PC-3 (cell line): ENCODE data around the gene BAZ2B. TPM values are rescaled to one million over a fixed set of nuclear protein-coding genes. Genes with fewer than 3 reads are reported as not detected.

Source experiments
- ATAC-seq: fragments of 200-7000 bp; cut with Tn5 transposase; 2 replicates; pipeline ENCODE4 v1.9.1; 2020; ENCODE audit warnings: mild to moderate bottlenecking, moderate library complexity
- BruUV-seq: library from RNA; stranded (reverse); fragments of 400-500 nt; replicated peaks from 2 replicates; lab custom pipeline; 2021; lab: Mats Ljungman, UMichigan
- CTCF ChIA-PET: fragments of 300-600 bp; sonication (Branson Sonifier 250); formaldehyde crosslinking; loops from one replicate; lab custom pipeline; 2022; ENCODE audit warnings: antibody characterized with exemption; lab: Charles Lee
- POLR2A ChIA-PET: fragments of 300-600 bp; sonication (Branson Sonifier 250); formaldehyde crosslinking; loops from one replicate; lab custom pipeline; 2022; ENCODE audit warnings: antibody characterized with exemption; ENCODE audit not compliant: unreplicated experiment; lab: Charles Lee
- DNase-seq: peaks from one replicate; pipeline ENCODE4 v3.0.0-alpha.2; 2015
- H2AFZ ChIP-seq: fragments of 300-600 bp; sonication (generic); 2 replicates; pipeline ENCODE4 v1.6.0; 2016; ENCODE audit warnings: antibody characterized with exemption, low read length
- H3F3A ChIP-seq: fragments of 300-600 bp; sonication (generic); one replicate; pipeline ENCODE4 v1.6.0; 2017; ENCODE audit warnings: antibody characterized with exemption, low read length, control low read depth, mild to moderate bottlenecking; ENCODE audit not compliant: unreplicated experiment
- H3K27ac ChIP-seq: fragments of 300-600 bp; sonication (generic); 2 replicates; pipeline ENCODE4 v1.5.1; 2016; ENCODE audit warnings: mild to moderate bottlenecking, low read length
- H3K27me3 ChIP-seq: fragments of 300-600 bp; sonication (generic); 2 replicates; pipeline ENCODE4 v1.6.1; 2016; ENCODE audit warnings: low read length, mixed read lengths
- H3K36me3 ChIP-seq: fragments of 300-600 bp; sonication (generic); 2 replicates; pipeline ENCODE4 v1.6.1; 2016; ENCODE audit warnings: low read depth, mixed run types, low read length, mixed read lengths
- H3K4me1 ChIP-seq: fragments of 300-600 bp; sonication (generic); 2 replicates; pipeline ENCODE4 v1.5.1; 2016; ENCODE audit warnings: low read length; ENCODE audit not compliant: insufficient read depth
- H3K4me2 ChIP-seq: fragments of 300-600 bp; sonication (generic); 2 replicates; pipeline ENCODE4 v1.6.0; 2016; ENCODE audit warnings: low read length
- H3K4me3 ChIP-seq: fragments of 300-600 bp; sonication (generic); 2 replicates; pipeline ENCODE4 v1.5.1; 2016; ENCODE audit warnings: mild to moderate bottlenecking, low read length, mixed read lengths
- H3K79me2 ChIP-seq: fragments of 300-600 bp; sonication (generic); 2 replicates; pipeline ENCODE4 v1.6.1; 2017; ENCODE audit warnings: low read length, mixed read lengths
- H3K9ac ChIP-seq: fragments of 300-600 bp; sonication (generic); 2 replicates; pipeline ENCODE4 v1.6.0; 2016; ENCODE audit warnings: mild to moderate bottlenecking, low read length
- H3K9me2 ChIP-seq: fragments of 300-600 bp; sonication (generic); replicated peaks from 2 replicates; pipeline ENCODE4 v1.6.1; 2016; ENCODE audit warnings: mixed run types, low read length, mixed read lengths
- H3K9me3 ChIP-seq: fragments of 300-600 bp; sonication (generic); 2 replicates; pipeline ENCODE4 v1.6.1; 2016; ENCODE audit warnings: low read length, mixed read lengths
- H4K20me1 ChIP-seq: fragments of 300-600 bp; sonication (generic); 2 replicates; pipeline ENCODE4 v1.6.1; 2016; ENCODE audit warnings: low read length, mixed read lengths
- EZH2 ChIP-seq: fragments of 300-600 bp; sonication (generic); IDR thresholded peaks from one replicate; pipeline ENCODE4 v1.6.1; 2017; ENCODE audit warnings: antibody characterized with exemption, mild to moderate bottlenecking, low read length; ENCODE audit not compliant: unreplicated experiment
- EZH2phosphoT487 ChIP-seq: fragments of 300-600 bp; sonication (generic); IDR thresholded peaks from 2 replicates; pipeline ENCODE4 v1.6.1; 2018; ENCODE audit warnings: mild to moderate bottlenecking, antibody characterized with exemption, low read length, borderline replicate concordance
- intact Hi-C: fragments of 100-400 bp; cut with micrococcal nuclease; formaldehyde crosslinking; loops from 2 replicates; pipeline ENCODE4 v1.9.0; 2023
- total RNA-seq: library from RNA; depleted of rRNA; stranded (reverse); fragments of >200 nt; gene quantifications from 2 replicates; pipeline ENCODE4 v1.2.3, GENCODE V29; 2014
- TF ChIP-seq, protein P1 (sequence below): fragments of 300-600 bp; sonication (generic); conservative IDR thresholded peaks from 2 replicates; pipeline ENCODE4 v1.5.1; 2017; ENCODE audit warnings: antibody characterized with exemption, low read depth, mild to moderate bottlenecking, low read length

The BAZ2B gene
- total RNA-seq, 1 experiment from 2014 or later = 19.6 TPM

DNA sequence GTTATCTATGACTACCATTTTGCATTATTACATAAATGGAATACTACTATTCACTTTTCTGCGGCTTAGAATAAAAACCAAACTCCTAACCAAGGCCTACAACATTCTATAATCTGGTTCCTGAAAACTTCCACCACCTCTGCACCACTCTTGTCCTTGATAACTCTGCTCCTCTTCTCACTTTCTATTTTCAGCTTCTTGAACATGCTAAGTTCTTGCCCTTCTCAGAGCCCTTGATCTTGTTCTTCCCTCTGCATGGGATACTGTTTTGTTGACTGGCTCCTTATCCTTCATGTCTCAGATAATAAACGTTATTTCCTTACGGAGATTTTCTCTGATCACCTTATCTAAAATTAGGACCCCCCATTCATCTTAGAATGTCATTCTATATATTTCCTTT, 264.4 kb downstream of the BAZ2B start:
- ATAC-seq = no peak
- POLR2A ChIA-PET = interaction anchor here (0.6 kb wide), 1 partner anchor 1694 kb away, joined by 7 read pairs; no protein-coding TSS in a partner anchor
- no peak for DNase-seq
- Histone ChIP-seq H3K9me2 (no peaks in the 10 kb centered on the region), H3K4me2 (no peak overlapping the region), H3F3A (no peaks in the 10 kb centered on the region), H3K4me3 (no peak overlapping the region), H3K9me3 (no peaks in the 10 kb centered on the region), H3K36me3 (no peaks in the 10 kb centered on the region), H3K27ac (no peak overlapping the region), H3K9ac (no peak overlapping the region), H4K20me1 (no peaks in the 10 kb centered on the region), H2AFZ (no peak overlapping the region), H3K27me3 (no peaks in the 10 kb centered on the region), H3K79me2 (no peaks in the 10 kb centered on the region), H3K4me1 (peaks cover 12% of the 10 kb centered on the region)
- intact Hi-C loops = no loop called here
- BruUV-seq = no TSS peak
- CTCF ChIA-PET = no interaction called here
- no peak for TF ChIP-seq EZH2phosphoT487
- TF ChIP-seq, protein P1, sequence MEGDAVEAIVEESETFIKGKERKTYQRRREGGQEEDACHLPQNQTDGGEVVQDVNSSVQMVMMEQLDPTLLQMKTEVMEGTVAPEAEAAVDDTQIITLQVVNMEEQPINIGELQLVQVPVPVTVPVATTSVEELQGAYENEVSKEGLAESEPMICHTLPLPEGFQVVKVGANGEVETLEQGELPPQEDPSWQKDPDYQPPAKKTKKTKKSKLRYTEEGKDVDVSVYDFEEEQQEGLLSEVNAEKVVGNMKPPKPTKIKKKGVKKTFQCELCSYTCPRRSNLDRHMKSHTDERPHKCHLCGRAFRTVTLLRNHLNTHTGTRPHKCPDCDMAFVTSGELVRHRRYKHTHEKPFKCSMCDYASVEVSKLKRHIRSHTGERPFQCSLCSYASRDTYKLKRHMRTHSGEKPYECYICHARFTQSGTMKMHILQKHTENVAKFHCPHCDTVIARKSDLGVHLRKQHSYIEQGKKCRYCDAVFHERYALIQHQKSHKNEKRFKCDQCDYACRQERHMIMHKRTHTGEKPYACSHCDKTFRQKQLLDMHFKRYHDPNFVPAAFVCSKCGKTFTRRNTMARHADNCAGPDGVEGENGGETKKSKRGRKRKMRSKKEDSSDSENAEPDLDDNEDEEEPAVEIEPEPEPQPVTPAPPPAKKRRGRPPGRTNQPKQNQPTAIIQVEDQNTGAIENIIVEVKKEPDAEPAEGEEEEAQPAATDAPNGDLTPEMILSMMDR = no peak
- TF ChIP-seq EZH2 = no peak

DNA sequence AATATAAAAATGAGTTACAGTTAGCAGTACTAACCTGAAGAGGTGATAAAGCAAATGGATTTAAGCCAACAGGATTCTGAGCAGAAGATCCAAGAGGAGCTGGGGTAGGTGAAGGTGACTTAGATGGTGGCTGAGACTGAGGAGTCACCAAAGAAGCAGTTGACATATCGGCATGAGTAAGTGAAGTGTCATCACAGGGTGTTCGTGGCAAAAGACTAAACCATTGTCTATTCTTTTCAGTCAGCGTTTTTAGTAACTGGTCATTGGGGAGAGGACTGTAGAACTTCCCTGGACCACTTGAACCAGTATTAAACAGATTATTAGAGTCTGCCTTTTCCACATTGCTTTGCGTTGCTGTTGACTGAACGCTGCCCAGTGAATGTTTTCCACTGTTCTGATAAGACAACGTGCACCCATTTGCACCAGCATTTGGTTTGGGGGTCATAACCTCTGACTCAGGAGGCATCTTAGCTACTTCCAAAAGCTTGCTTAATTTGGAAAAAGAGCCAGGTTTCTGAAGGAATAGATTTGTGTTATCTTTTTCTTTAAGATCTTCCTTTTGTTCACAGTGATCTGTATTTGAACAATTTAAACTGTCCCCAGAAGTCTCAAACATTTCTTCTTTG, 266.6 kb downstream of the BAZ2B start:
- H3K4me1 ChIP-seq = peaks cover 12% of the 10 kb centered on the region
- H3K27me3 ChIP-seq = no peaks in the 10 kb centered on the region
- H3K27ac ChIP-seq = peak overlapping the region; percentile 34
- peak; percentile 84 for DNase-seq
- CTCF ChIA-PET = no interaction called here
- no peaks in the 10 kb centered on the region for H3F3A ChIP-seq
- no peaks in the 10 kb centered on the region for H3K36me3 ChIP-seq
- peak; percentile 86 for ATAC-seq
- TSS peak; percentile 67 for BruUV-seq
- intact Hi-C loops = no loop called here
- no peak overlapping the region for H3K9ac ChIP-seq
- no peak overlapping the region for H3K4me3 ChIP-seq
- no peaks in the 10 kb centered on the region for H3K9me2 ChIP-seq
- no peaks in the 10 kb centered on the region for H4K20me1 ChIP-seq
- POLR2A ChIA-PET = no interaction called here
- H3K79me2 ChIP-seq = no peaks in the 10 kb centered on the region
- TF ChIP-seq EZH2phosphoT487 (no peak), EZH2 (no peak)
- TF ChIP-seq, protein P1 = no peak
- no peak overlapping the region; the same call in 1 of the 2 replicates for H3K4me2 ChIP-seq
- H3K9me3 ChIP-seq = no peaks in the 10 kb centered on the region
- no peak overlapping the region for H2AFZ ChIP-seq

GRCh38 chr2:159326569-159327255, 289.6 kb downstream of the BAZ2B start:
- H3K4me3 ChIP-seq = no peak overlapping the region
- no peaks in the 10 kb centered on the region for H4K20me1 ChIP-seq
- H3F3A ChIP-seq = no peaks in the 10 kb centered on the region
- ATAC-seq = no peak
- H3K9me2 ChIP-seq = no peaks in the 10 kb centered on the region
- BruUV-seq = no TSS peak
- no peaks in the 10 kb centered on the region for H3K9me3 ChIP-seq
- no peaks in the 10 kb centered on the region for H3K27me3 ChIP-seq
- TF ChIP-seq, protein P1 = no peak
- no peak for DNase-seq
- H3K4me2 ChIP-seq = no peak overlapping the region
- no peaks in the 10 kb centered on the region for H3K4me1 ChIP-seq
- no peaks in the 10 kb centered on the region for H3K36me3 ChIP-seq
- no peaks in the 10 kb centered on the region for H3K79me2 ChIP-seq
- intact Hi-C loops = no loop called here
- no peak overlapping the region for H2AFZ ChIP-seq
- CTCF ChIA-PET = no interaction called here
- no peak overlapping the region for H3K27ac ChIP-seq
- POLR2A ChIA-PET = no interaction called here
- H3K9ac ChIP-seq = no peak overlapping the region
